CD8-positive, alpha-beta memory T cell (primary cell): ENCODE measurements around the gene UST. TPM values are rescaled to one million over a fixed set of nuclear protein-coding genes. Genes with fewer than 3 reads are reported as not detected.

Source experiments
- CTCF ChIA-PET: fragments of 350-600 bp; sonication (Branson Sonifier 250); formaldehyde crosslinking; loops from one replicate; lab custom pipeline; 2021; ENCODE audit warnings: antibody characterized with exemption; lab: Charles Lee
- POLR2A ChIA-PET: fragments of 350-600 bp; sonication (Branson Sonifier 250); formaldehyde crosslinking; loops from one replicate; lab custom pipeline; 2021; ENCODE audit warnings: antibody characterized with exemption; lab: Charles Lee
- DNase-seq, 5 donors: peaks; one replicate each; pipeline versions ENCODE4 v3.0.0 to v3.0.0-alpha.2; 2020 to 2022; ENCODE audit warnings: mixed read lengths in 1 of 5
- H3K27ac ChIP-seq: one replicate; pipeline ENCODE4 v1.7.0; 2013; ENCODE audit warnings: low read depth, mild to moderate bottlenecking, low read length, moderate library complexity
- H3K27me3 ChIP-seq: 2 replicates; pipeline ENCODE4 v1.7.0; 2013; ENCODE audit warnings: low read length, mild to moderate bottlenecking; ENCODE audit not compliant: insufficient read depth, poor library complexity, severe bottlenecking
- H3K36me3 ChIP-seq: 2 replicates; pipeline ENCODE4 v1.7.0; 2013; ENCODE audit warnings: mild to moderate bottlenecking, low read length, moderate library complexity; ENCODE audit not compliant: insufficient read depth
- H3K4me1 ChIP-seq: 2 replicates; pipeline ENCODE4 v1.7.0; 2013; ENCODE audit warnings: mild to moderate bottlenecking, low read length, moderate library complexity; ENCODE audit not compliant: insufficient read depth
- H3K4me3 ChIP-seq: 2 replicates; pipeline ENCODE4 v1.7.0; 2013; ENCODE audit warnings: mild to moderate bottlenecking, low read length
- H3K9me3 ChIP-seq: 2 replicates; pipeline ENCODE4 v1.7.0; 2013; ENCODE audit warnings: mild to moderate bottlenecking, low read length
- H3K27ac Mint-ChIP-seq, 8 donors: one replicate each; pipeline ENCODE4 v1.8.0; 2020 to 2021; ENCODE audit warnings: mixed read lengths in 8 of 8, mild to moderate bottlenecking in 6 of 8, inconsistent platforms in 3 of 8, moderate library complexity in 3 of 8
- H3K27me3 Mint-ChIP-seq, 2 donors: one replicate each; pipeline ENCODE4 v1.8.0; 2020 to 2021; ENCODE audit warnings: mixed read lengths in 2 of 2, mild to moderate bottlenecking in 1 of 2, moderate library complexity in 1 of 2
- H3K36me3 Mint-ChIP-seq, 3 donors: one replicate each; pipeline ENCODE4 v1.8.0; 2020 to 2021; ENCODE audit warnings: mixed read lengths in 3 of 3, inconsistent platforms in 1 of 3, mild to moderate bottlenecking in 1 of 3
- H3K4me1 Mint-ChIP-seq, 3 donors: one replicate each; pipeline ENCODE4 v1.8.0; 2020 to 2021; ENCODE audit warnings: mixed read lengths in 3 of 3, inconsistent platforms in 1 of 3, mild to moderate bottlenecking in 1 of 3
- H3K4me3 Mint-ChIP-seq, 7 donors: one replicate each; pipeline ENCODE4 v1.8.0; 2020 to 2021; ENCODE audit warnings: mixed read lengths in 7 of 7, mild to moderate bottlenecking in 6 of 7, moderate library complexity in 4 of 7, inconsistent platforms in 2 of 7
- H3K9me3 Mint-ChIP-seq, 5 donors: one replicate each; pipeline ENCODE4 v1.8.0; 2020 to 2022; ENCODE audit warnings: mixed read lengths in 5 of 5, mild to moderate bottlenecking in 3 of 5, moderate library complexity in 2 of 5, inconsistent platforms in 1 of 5
- polyA plus RNA-seq: library from polyadenylated mRNA; unstranded; fragments of 300-500 nt; fragmentation: Illumina TruSeq; gene quantifications from one replicate; pipeline ENCODE4 v1.2.3, GENCODE V29; 2021
- total RNA-seq, 2 experiments: library from RNA; stranded (reverse); gene quantifications; one replicate each; pipeline ENCODE4 v1.2.3, GENCODE V29; 2021

UST gene
- total and polyA plus RNA-seq, 3 experiments from 2014 or later, result 2.4 to 7.8 (median 6.4) TPM

- Histone ChIP-seq H3K4me1 (peaks cover 7% of the 10 kb centered on the region), H3K9me3 (no peaks in the 10 kb centered on the region), H3K27ac (no peak overlapping the region), H3K4me3 (no peak overlapping the region), H3K36me3 (no peaks in the 10 kb centered on the region), H3K27me3 (no peaks in the 10 kb centered on the region)
- POLR2A ChIA-PET, result no interaction called here
- H3K36me3 Mint-ChIP-seq, result peaks cover 0 to 10% (median 0%) of the 10 kb centered on the region in 3 donors
- no peaks in the 10 kb centered on the region for H3K27me3 Mint-ChIP-seq
- CTCF ChIA-PET, result no interaction called here
- H3K9me3 Mint-ChIP-seq, result peaks cover 0 to 2% (median 0%) of the 10 kb centered on the region in 5 donors
- H3K27ac Mint-ChIP-seq, result no peak overlapping the region
- no peak overlapping the region for H3K4me3 Mint-ChIP-seq
- DNase-seq, result no peak
- peaks cover 14 to 31% (median 22%) of the 10 kb centered on the region in 3 donors for H3K4me1 Mint-ChIP-seq
Measured at GRCh38 chr6:148824960-148825359, 78.1 kb downstream of the UST start.

- Mint-ChIP-seq H3K27me3 (no peaks in the 10 kb centered on the region), H3K9me3 (peaks cover 0 to 2% (median 0%) of the 10 kb centered on the region in 5 donors), H3K4me1 (peaks cover 20 to 37% (median 27%) of the 10 kb centered on the region in 3 donors), H3K36me3 (peaks cover 0 to 10% (median 0%) of the 10 kb centered on the region in 3 donors), H3K27ac (peak overlapping the region in 2 of 8 donors; percentile 11 to 52), H3K4me3 (no peak overlapping the region)
- Histone ChIP-seq H3K4me3 (no peak overlapping the region), H3K9me3 (no peaks in the 10 kb centered on the region), H3K27me3 (no peaks in the 10 kb centered on the region), H3K27ac (no peak overlapping the region), H3K36me3 (no peaks in the 10 kb centered on the region), H3K4me1 (peaks cover 10% of the 10 kb centered on the region)
- ChIA-PET POLR2A (no interaction called here), CTCF (no interaction called here)
- DNase-seq, result no peak
Measured at GRCh38 chr6:148825492-148825891, 78.7 kb downstream of the UST start.

- no peak overlapping the region for H3K4me3 ChIP-seq
- H3K27me3 ChIP-seq, result no peaks in the 10 kb centered on the region
- CTCF ChIA-PET, result no interaction called here
- Mint-ChIP-seq H3K27me3 (no peaks in the 10 kb centered on the region), H3K36me3 (peaks cover 0 to 10% (median 0%) of the 10 kb centered on the region in 3 donors), H3K4me1 (peaks cover 29 to 53% (median 30%) of the 10 kb centered on the region in 3 donors), H3K4me3 (no peak overlapping the region), H3K9me3 (peaks cover 0 to 2% (median 0%) of the 10 kb centered on the region in 5 donors), H3K27ac (peak overlapping the region in 1 of 8 donors; percentile 45)
- H3K9me3 ChIP-seq, result no peaks in the 10 kb centered on the region
- no peak for DNase-seq
- H3K36me3 ChIP-seq, result no peaks in the 10 kb centered on the region
- POLR2A ChIA-PET, result no interaction called here
- H3K27ac ChIP-seq, result no peak overlapping the region
- peaks cover 15% of the 10 kb centered on the region for H3K4me1 ChIP-seq
Measured at GRCh38 chr6:148827416-148828045, 80.7 kb downstream of the UST start.

GRCh38 chr6:148828047-148828446 lies 81.2 kb downstream of the UST start:
- H3K27ac ChIP-seq, result no peak overlapping the region
- no peaks in the 10 kb centered on the region for H3K27me3 ChIP-seq
- ChIA-PET POLR2A (no interaction called here), CTCF (no interaction called here)
- peaks cover 29 to 51% (median 30%) of the 10 kb centered on the region in 3 donors for H3K4me1 Mint-ChIP-seq
- H3K36me3 Mint-ChIP-seq, result peaks cover 0 to 10% (median 0%) of the 10 kb centered on the region in 3 donors
- H3K4me3 ChIP-seq, result no peak overlapping the region
- H3K4me1 ChIP-seq, result peaks cover 15% of the 10 kb centered on the region
- no peak for DNase-seq
- H3K27ac Mint-ChIP-seq, result no peak overlapping the region
- H3K27me3 Mint-ChIP-seq, result no peaks in the 10 kb centered on the region
- peaks cover 0 to 2% (median 0%) of the 10 kb centered on the region in 5 donors for H3K9me3 Mint-ChIP-seq
- H3K9me3 ChIP-seq, result no peaks in the 10 kb centered on the region
- no peaks in the 10 kb centered on the region for H3K36me3 ChIP-seq
- no peak overlapping the region for H3K4me3 Mint-ChIP-seq

- DNase-seq, result no peak
- Histone ChIP-seq H3K4me1 (peaks cover 15% of the 10 kb centered on the region), H3K4me3 (no peak overlapping the region), H3K27ac (no peak overlapping the region), H3K36me3 (no peaks in the 10 kb centered on the region), H3K27me3 (no peaks in the 10 kb centered on the region), H3K9me3 (no peaks in the 10 kb centered on the region)
- H3K9me3 Mint-ChIP-seq, result peaks cover 0 to 2% (median 0%) of the 10 kb centered on the region in 5 donors
- H3K27ac Mint-ChIP-seq, result peak overlapping the region in 7 of 8 donors; percentile 54 to 93 (median 73)
- H3K27me3 Mint-ChIP-seq, result no peaks in the 10 kb centered on the region
- POLR2A ChIA-PET, result no interaction called here
- CTCF ChIA-PET, result no interaction called here
- H3K4me3 Mint-ChIP-seq, result peak overlapping the region; percentile 30 to 92 (median 84)
- peaks cover 0 to 10% (median 0%) of the 10 kb centered on the region in 3 donors for H3K36me3 Mint-ChIP-seq
- peaks cover 29 to 51% (median 30%) of the 10 kb centered on the region in 3 donors for H3K4me1 Mint-ChIP-seq
Measured at GRCh38 chr6:148829415-148830101, 82.7 kb downstream of the UST start.

GRCh38 chr6:148830614-148831013 lies 83.8 kb downstream of the UST start:
- Mint-ChIP-seq H3K9me3 (no peaks in the 10 kb centered on the region), H3K27me3 (no peaks in the 10 kb centered on the region), H3K4me1 (peaks cover 32 to 50% (median 33%) of the 10 kb centered on the region in 3 donors), H3K27ac (peak overlapping the region; percentile 72 to 94 (median 86)), H3K4me3 (peak overlapping the region; percentile 83 to 92 (median 84)), H3K36me3 (peaks cover 0 to 5% (median 0%) of the 10 kb centered on the region in 3 donors)
- H3K9me3 ChIP-seq, result no peaks in the 10 kb centered on the region
- no peak overlapping the region for H3K4me3 ChIP-seq
- ChIA-PET CTCF (no interaction called here), POLR2A (interaction anchor here (0.6 kb wide), 1 partner anchor 54 kb away, joined by 5 read pairs; no protein-coding TSS in a partner anchor)
- peaks cover 15% of the 10 kb centered on the region for H3K4me1 ChIP-seq
- peak in 1 of 5 donors; percentile 7 for DNase-seq
- H3K27me3 ChIP-seq, result no peaks in the 10 kb centered on the region
- no peaks in the 10 kb centered on the region for H3K36me3 ChIP-seq
- H3K27ac ChIP-seq, result no peak overlapping the region

GRCh38 chr6:148831064-148831463 lies 84.2 kb downstream of the UST start:
- peak overlapping the region; percentile 72 to 94 (median 86) for H3K27ac Mint-ChIP-seq
- H3K27me3 Mint-ChIP-seq, result no peaks in the 10 kb centered on the region
- H3K36me3 Mint-ChIP-seq, result peaks cover 0 to 5% (median 0%) of the 10 kb centered on the region in 3 donors
- ChIA-PET POLR2A (interaction anchor here (0.6 kb wide), 1 partner anchor 55 kb away, joined by 5 read pairs; no protein-coding TSS in a partner anchor), CTCF (no interaction called here)
- peak in 4 of 5 donors; percentile 9 to 70 (median 30) for DNase-seq
- no peak overlapping the region for H3K27ac ChIP-seq
- H3K4me3 ChIP-seq, result no peak overlapping the region
- H3K4me1 ChIP-seq, result peaks cover 15% of the 10 kb centered on the region
- peak overlapping the region; percentile 83 to 92 (median 84) for H3K4me3 Mint-ChIP-seq
- H3K9me3 Mint-ChIP-seq, result no peaks in the 10 kb centered on the region
- peaks cover 35 to 51% (median 37%) of the 10 kb centered on the region in 3 donors for H3K4me1 Mint-ChIP-seq
- no peaks in the 10 kb centered on the region for H3K9me3 ChIP-seq
- H3K36me3 ChIP-seq, result no peaks in the 10 kb centered on the region
- no peaks in the 10 kb centered on the region for H3K27me3 ChIP-seq

- Histone ChIP-seq H3K27me3 (no peaks in the 10 kb centered on the region), H3K4me3 (no peak overlapping the region), H3K4me1 (peaks cover 15% of the 10 kb centered on the region), H3K36me3 (no peaks in the 10 kb centered on the region), H3K9me3 (no peaks in the 10 kb centered on the region), H3K27ac (no peak overlapping the region)
- DNase-seq, result no peak
- Mint-ChIP-seq H3K27ac (peak overlapping the region; percentile 11 to 94 (median 79)), H3K27me3 (no peaks in the 10 kb centered on the region), H3K9me3 (no peaks in the 10 kb centered on the region), H3K4me1 (peaks cover 38 to 56% (median 42%) of the 10 kb centered on the region in 3 donors), H3K4me3 (peak overlapping the region; percentile 83 to 92 (median 84)), H3K36me3 (peaks cover 0 to 5% (median 0%) of the 10 kb centered on the region in 3 donors)
- POLR2A ChIA-PET, result no interaction called here
- CTCF ChIA-PET, result no interaction called here
Measured at GRCh38 chr6:148831531-148831930, 84.7 kb downstream of the UST start.
